Prostate gland (tissue), 2 donors: ENCODE measurements around the gene KLHL29.

Source experiments
- CTCF ChIP-seq, 4 experiments: fragments of 200-600 bp in 2 of 4; fragments of 450-650 bp in 2 of 4; sonication (generic) in 2 of 4; IDR thresholded peaks; 1 replicate in 3 of 4; 2 replicates in 1 of 4; pipeline ENCODE4 v1.5.1; 2016 to 2019; ENCODE audit warnings: antibody characterized with exemption in 4 of 4, mild to moderate bottlenecking in 2 of 4, moderate library complexity in 2 of 4
- POLR2AphosphoS5 ChIP-seq: sonication (generic); formaldehyde crosslinking; IDR thresholded peaks from one replicate; pipeline ENCODE4 v1.6.1; 2017; ENCODE audit warnings: antibody characterized with exemption

- TF ChIP-seq POLR2AphosphoS5 = no peak
- TF ChIP-seq CTCF (IDR thresholded peaks at IDR 0.05) = no peak
These were observed 214.0 kb downstream of the KLHL29 start for GRCh38 chr2:23599006-23599405.
